ENCODE data around the gene ZG16. TPM values are rescaled to one million over a fixed set of nuclear protein-coding genes. Genes with fewer than 3 reads are reported as not detected.

Gene ZG16
- total RNA-seq, 1 experiment from 2014 or later, result not detected

GRCh38 chr16:29804455-29805231 lies 26.6 kb downstream of the ZG16 start:
- peaks cover 35% of the 10 kb centered on the region for H3K4me1 Mint-ChIP-seq
- peak; percentile 12 for ATAC-seq
- POLR2A ChIA-PET, result interaction anchor here (0.6 to 1.7 kb wide), 4 partner anchors 9 to 125 kb away, joined by 3 to 10 read pairs (median 6); partner anchors contain the start of gene PAGR1
- DNase-seq (ENCODE audit: low spot score), result peak; percentile 31
- TF ChIP-seq ZNF317 (CRISPR knock-in tag; IDR thresholded peaks at IDR 0.05; ENCODE audit: borderline replicate concordance, low read depth) (no peak), HMGA2 (CRISPR knock-in tag; IDR thresholded peaks at IDR 0.05) (no peak), ZNF281 (CRISPR knock-in tag; IDR thresholded peaks at IDR 0.05) (0 out of 2 replicates have a peak, but pooled peaks have one; percentile 29), MXD4 (CRISPR knock-in tag; IDR thresholded peaks at IDR 0.05; ENCODE audit: borderline replicate concordance) (no peak)
- CTCF ChIA-PET, result interaction anchor here (0.5 to 2.8 kb wide), 13 partner anchors 10 to 228 kb away, joined by 3 to 12 read pairs (median 5); partner anchors contain the start of genes PAGR1, SEZ6L2 and TLCD3B
- no peaks in the 10 kb centered on the region for H3K27me3 Mint-ChIP-seq (ENCODE audit: low read depth)
- H3K36me3 Mint-ChIP-seq, result peaks cover 36% of the 10 kb centered on the region
- H3K9me3 Mint-ChIP-seq, result no peaks in the 10 kb centered on the region
- H3K27ac Mint-ChIP-seq, result peak overlapping the region; percentile 100
- peak overlapping the region; percentile 99 for H3K4me3 Mint-ChIP-seq

GRCh38 chr16:29805232-29806098 lies 27.4 kb downstream of the ZG16 start:
- Mint-ChIP-seq H3K4me1 (peaks cover 43% of the 10 kb centered on the region), H3K36me3 (peaks cover 31% of the 10 kb centered on the region), H3K27ac (peak overlapping the region; percentile 100), H3K9me3 (no peaks in the 10 kb centered on the region), H3K27me3 (ENCODE audit: low read depth) (no peaks in the 10 kb centered on the region), H3K4me3 (peak overlapping the region; percentile 99)
- ATAC-seq, result peak; percentile 78
- ChIA-PET POLR2A (interaction anchor here (0.6 to 1.7 kb wide), 5 partner anchors 10 to 199 kb away, joined by 3 to 10 read pairs (median 6); partner anchors contain the start of genes KIF22 and PAGR1), CTCF (interaction anchor here (0.5 to 3.2 kb wide), 11 partner anchors 10 to 217 kb away, joined by 3 to 33 read pairs (median 5); partner anchors contain the start of gene PAGR1)
- peak; percentile 97 for DNase-seq (ENCODE audit: low spot score)
- TF ChIP-seq CREB1 (CRISPR knock-in tag; IDR thresholded peaks at IDR 0.05) (peak; percentile 57; the same call in 1 of the 2 replicates), PRRX2 (CRISPR knock-in tag; IDR thresholded peaks at IDR 0.05) (peak; percentile 88; the same call in 1 of the 2 replicates), FOXP1 (CRISPR knock-in tag; IDR thresholded peaks at IDR 0.05; ENCODE audit: borderline replicate concordance) (peak; percentile 96), TEAD4 (CRISPR knock-in tag; IDR thresholded peaks at IDR 0.05) (no peak), AFF4 (CRISPR knock-in tag; IDR thresholded peaks at IDR 0.05; ENCODE audit: borderline replicate concordance) (peak; percentile 95), IRF2 (CRISPR knock-in tag; IDR thresholded peaks at IDR 0.05; ENCODE audit: borderline replicate concordance, low read depth) (peak; percentile 44), TEAD1 (CRISPR knock-in tag; IDR thresholded peaks at IDR 0.05) (peak; percentile 61), IRF1 (CRISPR knock-in tag; IDR thresholded peaks at IDR 0.05) (0 out of 2 replicates have a peak, but pooled peaks have one; percentile 36), RORB (CRISPR knock-in tag; IDR thresholded peaks at IDR 0.05) (no peak), ZNF532 (CRISPR knock-in tag; IDR thresholded peaks at IDR 0.05; ENCODE audit: borderline replicate concordance) (peak; percentile 77; the same call in 1 of the 2 replicates), EMX1 (CRISPR knock-in tag; IDR thresholded peaks at IDR 0.05) (peak; percentile 93), ESRRA (CRISPR knock-in tag; IDR thresholded peaks at IDR 0.05; ENCODE audit: borderline replicate concordance) (peak; percentile 78)

All from WTC11 (cell line).